Measurements from ENCODE around the gene CADM2. TPM values are rescaled to one million over a fixed set of nuclear protein-coding genes. Genes with fewer than 3 reads are reported as not detected.
"Not testable (repeated sequence)": the region's sequence is repeated elsewhere in the genome, so short reads cannot be mapped to it uniquely, and the experiment has no call there.

The CADM2 gene
- total RNA-seq, 1 experiment from 2014 or later, result not detected

- ChIA-PET POLR2A (no interaction called here), CTCF (no interaction called here)
- Mint-ChIP-seq H3K36me3 (ENCODE audit: insufficient read depth, unreplicated experiment) (no peaks in the 10 kb centered on the region), H3K27ac (ENCODE audit: low read depth, unreplicated experiment) (no peak overlapping the region), H3K9me3 (ENCODE audit: unreplicated experiment) (no peaks in the 10 kb centered on the region), H3K27me3 (ENCODE audit: insufficient read depth, unreplicated experiment) (no peaks in the 10 kb centered on the region), H3K4me1 (ENCODE audit: insufficient read depth, unreplicated experiment) (no peaks in the 10 kb centered on the region), H3K4me3 (ENCODE audit: unreplicated experiment) (no peak overlapping the region)
- no TSS peak for BruUV-seq (replicated peaks)
- TF ChIP-seq, protein P1, sequence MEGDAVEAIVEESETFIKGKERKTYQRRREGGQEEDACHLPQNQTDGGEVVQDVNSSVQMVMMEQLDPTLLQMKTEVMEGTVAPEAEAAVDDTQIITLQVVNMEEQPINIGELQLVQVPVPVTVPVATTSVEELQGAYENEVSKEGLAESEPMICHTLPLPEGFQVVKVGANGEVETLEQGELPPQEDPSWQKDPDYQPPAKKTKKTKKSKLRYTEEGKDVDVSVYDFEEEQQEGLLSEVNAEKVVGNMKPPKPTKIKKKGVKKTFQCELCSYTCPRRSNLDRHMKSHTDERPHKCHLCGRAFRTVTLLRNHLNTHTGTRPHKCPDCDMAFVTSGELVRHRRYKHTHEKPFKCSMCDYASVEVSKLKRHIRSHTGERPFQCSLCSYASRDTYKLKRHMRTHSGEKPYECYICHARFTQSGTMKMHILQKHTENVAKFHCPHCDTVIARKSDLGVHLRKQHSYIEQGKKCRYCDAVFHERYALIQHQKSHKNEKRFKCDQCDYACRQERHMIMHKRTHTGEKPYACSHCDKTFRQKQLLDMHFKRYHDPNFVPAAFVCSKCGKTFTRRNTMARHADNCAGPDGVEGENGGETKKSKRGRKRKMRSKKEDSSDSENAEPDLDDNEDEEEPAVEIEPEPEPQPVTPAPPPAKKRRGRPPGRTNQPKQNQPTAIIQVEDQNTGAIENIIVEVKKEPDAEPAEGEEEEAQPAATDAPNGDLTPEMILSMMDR (IDR thresholded peaks at IDR 0.05; ENCODE audit: unreplicated experiment), result no peak
- DNase-seq (ENCODE audit: unreplicated experiment), result no peak
- intact Hi-C loops (cut with micrococcal nuclease), result no loop called here
Measured at GRCh38 chr3:85706130-85706529, 747.3 kb downstream of the CADM2 start.

- CTCF ChIA-PET; BruUV-seq (replicated peaks); H3K27ac Mint-ChIP-seq (ENCODE audit: low read depth, unreplicated experiment): not testable (repeated sequence)
Measured at GRCh38 chr3:85708325-85708724, 749.5 kb downstream of the CADM2 start.

GRCh38 chr3:85709346-85709892 lies 750.6 kb downstream of the CADM2 start:
- H3K4me3 Mint-ChIP-seq (ENCODE audit: unreplicated experiment), result no peak overlapping the region
- TF ChIP-seq, protein P1 (IDR thresholded peaks at IDR 0.05; ENCODE audit: unreplicated experiment), result no peak
- H3K27ac Mint-ChIP-seq (ENCODE audit: low read depth, unreplicated experiment), result no peak overlapping the region
- DNase-seq (ENCODE audit: unreplicated experiment), result no peak
- no peaks in the 10 kb centered on the region for H3K4me1 Mint-ChIP-seq (ENCODE audit: insufficient read depth, unreplicated experiment)
- H3K27me3 Mint-ChIP-seq (ENCODE audit: insufficient read depth, unreplicated experiment), result no peaks in the 10 kb centered on the region
- no TSS peak for BruUV-seq (replicated peaks)
- H3K36me3 Mint-ChIP-seq (ENCODE audit: insufficient read depth, unreplicated experiment), result no peaks in the 10 kb centered on the region
- ChIA-PET POLR2A (no interaction called here), CTCF (interaction anchor here (0.5 kb wide), 1 partner anchor 136 kb away, joined by 6 read pairs; no protein-coding TSS in a partner anchor)
- intact Hi-C loops (cut with micrococcal nuclease), result no loop called here
- no peaks in the 10 kb centered on the region for H3K9me3 Mint-ChIP-seq (ENCODE audit: unreplicated experiment)

More at GRCh38 chr3:85708325-85708724, 749.5 kb downstream of the CADM2 start:
- H3K4me1 Mint-ChIP-seq (ENCODE audit: insufficient read depth, unreplicated experiment); H3K9me3 Mint-ChIP-seq (ENCODE audit: unreplicated experiment); POLR2A ChIA-PET; H3K4me3 Mint-ChIP-seq (ENCODE audit: unreplicated experiment); intact Hi-C loops (cut with micrococcal nuclease); DNase-seq (ENCODE audit: unreplicated experiment); H3K27me3 Mint-ChIP-seq (ENCODE audit: insufficient read depth, unreplicated experiment); H3K36me3 Mint-ChIP-seq (ENCODE audit: insufficient read depth, unreplicated experiment): not testable (repeated sequence)

GRCh38 chr3:85710490-85710889 lies 751.7 kb downstream of the CADM2 start:
- Mint-ChIP-seq H3K4me1 (ENCODE audit: insufficient read depth, unreplicated experiment) (no peaks in the 10 kb centered on the region), H3K9me3 (ENCODE audit: unreplicated experiment) (no peaks in the 10 kb centered on the region), H3K4me3 (ENCODE audit: unreplicated experiment) (no peak overlapping the region), H3K27ac (ENCODE audit: low read depth, unreplicated experiment) (no peak overlapping the region), H3K36me3 (ENCODE audit: insufficient read depth, unreplicated experiment) (no peaks in the 10 kb centered on the region), H3K27me3 (ENCODE audit: insufficient read depth, unreplicated experiment) (no peaks in the 10 kb centered on the region)
- TF ChIP-seq, protein P1 (IDR thresholded peaks at IDR 0.05; ENCODE audit: unreplicated experiment), result no peak
- ChIA-PET CTCF (no interaction called here), POLR2A (no interaction called here)
- intact Hi-C loops (cut with micrococcal nuclease), result no loop called here
- BruUV-seq (replicated peaks), result no TSS peak
- DNase-seq (ENCODE audit: unreplicated experiment), result peak; percentile 21

Data from MCF 10A (cell line).